GM19043 (cell line): ENCODE data around the gene CBX4.
A peak's percentile ranks its signal among the peaks of the same experiment; 100 is the strongest.

Experiments
- ATAC-seq: cut with Tn5 transposase; IDR thresholded peaks from one replicate; pipeline ENCODE4 v1.9.1; 2021; ENCODE audit warnings: low read depth; ENCODE audit not compliant: unreplicated experiment

CBX4 gene

GRCh38 chr17:79802736-79803420, 36.4 kb downstream of the CBX4 start:
- no peak for ATAC-seq

- ATAC-seq, result no peak
Observed at GRCh38 chr17:79802039-79802735, 37.1 kb downstream of the CBX4 start.

- no peak for ATAC-seq
Observed at GRCh38 chr17:79801156-79802038, 37.8 kb downstream of the CBX4 start.

GRCh38 chr17:79800325-79801155, 38.7 kb downstream of the CBX4 start:
- no peak for ATAC-seq

GRCh38 chr17:79799538-79800324, 39.5 kb downstream of the CBX4 start:
- ATAC-seq, result no peak

- ATAC-seq, result no peak
Observed at GRCh38 chr17:79799174-79799537, 40.1 kb downstream of the CBX4 start.

GRCh38 chr17:79798299-79799173, 40.7 kb downstream of the CBX4 start:
- no peak for ATAC-seq

- peak; percentile 16 for ATAC-seq
Observed at GRCh38 chr17:79797492-79798298, 41.5 kb downstream of the CBX4 start.

- peak; percentile 85 for ATAC-seq
Observed at GRCh38 chr17:79796763-79797491, 42.3 kb downstream of the CBX4 start, which contains the start of gene CBX8. CBX8 (minus strand) TSS chr17:79797077; CDS start chr17:79796998, 79 bp downstream.

GRCh38 chr17:79796444-79796762, 42.8 kb downstream of the CBX4 start:
- ATAC-seq, result no peak

- no peak for ATAC-seq
Observed at GRCh38 chr17:79795795-79796443, 43.3 kb downstream of the CBX4 start.

GRCh38 chr17:79794659-79795511, 44.4 kb downstream of the CBX4 start:
- no peak for ATAC-seq

- ATAC-seq, result no peak
Observed at GRCh38 chr17:79793924-79794304, 45.3 kb downstream of the CBX4 start.

- ATAC-seq, result no peak
Observed at GRCh38 chr17:79792984-79793923, 46.0 kb downstream of the CBX4 start.

GRCh38 chr17:79792341-79792871, 46.8 kb downstream of the CBX4 start:
- ATAC-seq, result no peak
